ENCODE results near the gene ZRSR2. TPM values are rescaled to one million over a fixed set of nuclear protein-coding genes. Genes with fewer than 3 reads are reported as not detected.

The ZRSR2 gene
- total and polyA plus RNA-seq, 11 donors, result 3.1 to 18.9 (median 7.6) TPM

GRCh38 chrX:15790769-15791290 lies 546 bp downstream of the ZRSR2 start:
- peak in 2 of 4 donors; percentile 34 to 35 for ATAC-seq
- Histone ChIP-seq H3K27me3 (no peaks in the 10 kb centered on the region), H3K9me3 (no peaks in the 10 kb centered on the region), H3K27ac (peak overlapping the region; percentile 44 to 95 (median 80)), H3K4me1 (peaks cover 0 to 45% (median 4%) of the 10 kb centered on the region in 12 donors), H3K4me3 (peak overlapping the region; percentile 62 to 96 (median 75)), H3K36me3 (peaks cover 0 to 31% (median 5%) of the 10 kb centered on the region in 9 donors)
- DNase-seq, result no peak
- intact Hi-C loops (cut with DNase I), result loop anchor here in 4 of 10 donors (5.0 to 10.0 kb wide), 4 partner anchors 64 to 106 kb away; partner anchors contain the start of gene AP1S2 (in 1 of the 4)
- 1 to 3% (median 2%) methylated on average over 15 of the region's 15 CpGs for WGBS, 4 donors
- TF ChIP-seq CTCF (IDR thresholded peaks at IDR 0.05) (no peak), POLR2A (IDR thresholded peaks at IDR 0.05) (no peak)

- no peak for TF ChIP-seq POLR2A (IDR thresholded peaks at IDR 0.05)
- no peak for TF ChIP-seq CTCF (IDR thresholded peaks at IDR 0.05)
- H3K27me3 ChIP-seq, result no peaks in the 10 kb centered on the region
- intact Hi-C loops (cut with DNase I), result loop anchor here in 3 of 10 donors (10.0 kb wide), 3 partner anchors 57 to 113 kb away; partner anchors contain the start of gene AP1S2 (in 1 of the 3)
- peaks cover 0 to 9% (median 0%) of the 10 kb centered on the region in 12 donors for H3K4me1 ChIP-seq
- DNase-seq (no peak), ATAC-seq (no peak)
- H3K36me3 ChIP-seq, result peaks cover 0 to 78% (median 20%) of the 10 kb centered on the region in 9 donors
- H3K9me3 ChIP-seq, result no peaks in the 10 kb centered on the region
- H3K27ac ChIP-seq, result no peak overlapping the region
- H3K4me3 ChIP-seq, result no peak overlapping the region
- WGBS, 4 donors, result 60 to 92% (median 82%) methylated on average over 4 of the region's 4 CpGs
These were observed 7.4 kb downstream of the ZRSR2 start for GRCh38 chrX:15797707-15798106.

GRCh38 chrX:15804563-15804962 lies 14.3 kb downstream of the ZRSR2 start:
- no peaks in the 10 kb centered on the region for H3K9me3 ChIP-seq
- H3K4me3 ChIP-seq, result no peak overlapping the region
- H3K27ac ChIP-seq, result peak overlapping the region in 1 of 12 donors; percentile 58
- H3K36me3 ChIP-seq, result peaks cover 0 to 87% (median 53%) of the 10 kb centered on the region in 9 donors
- peaks cover 0 to 19% (median 0%) of the 10 kb centered on the region in 12 donors for H3K4me1 ChIP-seq
- no peaks in the 10 kb centered on the region for H3K27me3 ChIP-seq
- intact Hi-C loops (cut with DNase I), result no loop called here
- TF ChIP-seq POLR2A (IDR thresholded peaks at IDR 0.05) (no peak), CTCF (IDR thresholded peaks at IDR 0.05) (no peak)
- ATAC-seq (peak in 2 of 4 donors; percentile 24 to 31), DNase-seq (no peak)

GRCh38 chrX:15808254-15808653 lies 18.0 kb downstream of the ZRSR2 start:
- peaks cover 0 to 94% (median 61%) of the 10 kb centered on the region in 9 donors for H3K36me3 ChIP-seq
- 96 to 99% (median 97%) methylated on average over 4 of the region's 4 CpGs for WGBS, 4 donors
- intact Hi-C loops (cut with DNase I), result no loop called here

More at GRCh38 chrX:15808254-15808653, 18.0 kb downstream of the ZRSR2 start:
- ATAC-seq, result no peak
- peaks cover 0 to 17% (median 0%) of the 10 kb centered on the region in 12 donors for H3K4me1 ChIP-seq
- H3K27me3 ChIP-seq, result no peaks in the 10 kb centered on the region
- no peak overlapping the region for H3K4me3 ChIP-seq
- no peaks in the 10 kb centered on the region for H3K9me3 ChIP-seq
- no peak for DNase-seq
- H3K27ac ChIP-seq, result no peak overlapping the region
- TF ChIP-seq CTCF (IDR thresholded peaks at IDR 0.05), result no peak
- TF ChIP-seq POLR2A (IDR thresholded peaks at IDR 0.05), result no peak

All from heart left ventricle (tissue), 16 donors.